Kidney (tissue), 14 donors: ENCODE measurements around the gene DLG2. TPM values are rescaled to one million over a fixed set of nuclear protein-coding genes. Genes with fewer than 3 reads are reported as not detected.

ENCODE experiments used
- DNase-seq, 5 donors: peaks; one replicate each; pipeline ENCODE4 v3.0.0-alpha.2; 2013 to 2020
- FAIRE-seq: peaks from 2 replicates; lab custom pipeline; 2012; peaks lifted over from hg19 to GRCh38; lab: Jason Lieb, UNC
- H3K27ac ChIP-seq, 2 donors: one replicate each; pipeline ENCODE4 v1.7.0; 2013; ENCODE audit warnings: low read depth in 2 of 2, low read length in 2 of 2, inconsistent platforms in 1 of 2
- H3K27me3 ChIP-seq: one replicate; pipeline ENCODE4 v1.7.1; 2013; ENCODE audit warnings: low read length, inconsistent platforms; ENCODE audit not compliant: control insufficient read depth, insufficient read depth
- H3K36me3 ChIP-seq, 3 donors: one replicate each; pipeline versions ENCODE4 v1.7.0 to v1.7.1; 2013; ENCODE audit warnings: low read length in 3 of 3, control low read depth in 1 of 3, inconsistent platforms in 1 of 3; ENCODE audit not compliant: insufficient read depth in 3 of 3, control insufficient read depth in 2 of 3
- H3K4me1 ChIP-seq, 3 donors: one replicate each; pipeline versions ENCODE4 v1.7.0 to v1.7.1; 2013; ENCODE audit warnings: low read length in 3 of 3, inconsistent platforms in 1 of 3, low read depth in 1 of 3; ENCODE audit not compliant: control insufficient read depth in 2 of 3, insufficient read depth in 2 of 3
- H3K4me3 ChIP-seq, 3 donors: one replicate each; pipeline versions ENCODE4 v1.7.0 to v1.8.1; 2013; ENCODE audit warnings: low read length in 3 of 3, control low read depth in 1 of 3, inconsistent platforms in 1 of 3
- H3K9ac ChIP-seq, 3 donors: one replicate each; pipeline versions ENCODE4 v1.7.0 to v1.7.1; 2013; ENCODE audit warnings: low read length in 3 of 3, control low read depth in 1 of 3, inconsistent platforms in 1 of 3
- H3K9me3 ChIP-seq, 3 donors: one replicate each; pipeline versions ENCODE4 v1.7.0 to v1.7.1; 2013; ENCODE audit warnings: low read length in 3 of 3, control low read depth in 1 of 3, inconsistent platforms in 1 of 3; ENCODE audit not compliant: control insufficient read depth in 2 of 3, insufficient read depth in 1 of 3
- CTCF ChIP-seq: IDR thresholded peaks from 3 replicates; pipeline ENCODE4 v1.5.1; 2012; ENCODE audit warnings: mild to moderate bottlenecking, moderate library complexity, borderline replicate concordance; ENCODE audit not compliant: insufficient read depth; ENCODE audit errors: extremely low read depth
- intact Hi-C: fragments of 100-400 bp; cut with DNase I; formaldehyde crosslinking; loops from one replicate; pipeline ENCODE4 v1.11.1; 2022
- polyA plus RNA-seq: library from polyadenylated mRNA; stranded (reverse); fragments of 350-450 nt; fragmentation: Illumina TruSeq; extraction: RNeasy Lipid Tissue Mini Kit (QIAGEN cat#74804); gene quantifications from one replicate; pipeline ENCODE4 v1.2.3, GENCODE V29; 2014; ENCODE audit warnings: low read depth, low replicate concordance; ENCODE audit not compliant: insufficient read depth
- total RNA-seq: library from RNA; stranded (reverse); fragmentation: NEBNext Ultra II Directional; extraction: Animal tissue kit (Norgen Biotek cat#: 25700); gene quantifications from one replicate; pipeline ENCODE4 v1.2.1, GENCODE V29; 2021
- donor health status: control.
- donor health status: control.
- donor health status: control.
- donor health status: control.
- donor health status: control.
- donor health status: DM: yes; HTN: yes; CAD: no.
- donor health status: Normal renal cell carcinoma (clear cell type).

Gene DLG2
- total and polyA plus RNA-seq, 2 donors from 2014 or later = 2.9 to 7.2 TPM

- intact Hi-C loops = no loop called here
- no peak for TF ChIP-seq CTCF
- H3K4me1 ChIP-seq = peaks cover 0 to 3% (median 2%) of the 10 kb centered on the region in 3 donors
- no peaks in the 10 kb centered on the region for H3K9me3 ChIP-seq
- H3K4me3 ChIP-seq = no peak overlapping the region
- H3K27me3 ChIP-seq = no peaks in the 10 kb centered on the region
- H3K27ac ChIP-seq = peak overlapping the region in 1 of 2 donors; percentile 33
- DNase-seq (no peak), FAIRE-seq (no peak)
- no peak overlapping the region for H3K9ac ChIP-seq
- no peaks in the 10 kb centered on the region for H3K36me3 ChIP-seq
Observed at GRCh38 chr11:84563356-84563755, 1063.8 kb downstream of the DLG2 start.

- Histone ChIP-seq H3K4me1 (peaks cover 0 to 2% (median 0%) of the 10 kb centered on the region in 3 donors), H3K9ac (no peak overlapping the region), H3K36me3 (no peaks in the 10 kb centered on the region), H3K27ac (no peak overlapping the region), H3K4me3 (no peak overlapping the region), H3K9me3 (no peaks in the 10 kb centered on the region), H3K27me3 (no peaks in the 10 kb centered on the region)
- DNase-seq (no peak), FAIRE-seq (no peak)
- TF ChIP-seq CTCF = no peak
- intact Hi-C loops = no loop called here
Observed at GRCh38 chr11:84560206-84560605, 1066.9 kb downstream of the DLG2 start.

GRCh38 chr11:84558085-84558905, 1068.8 kb downstream of the DLG2 start:
- Histone ChIP-seq H3K36me3 (no peaks in the 10 kb centered on the region), H3K27ac (no peak overlapping the region), H3K9ac (no peak overlapping the region), H3K27me3 (no peaks in the 10 kb centered on the region), H3K4me1 (no peaks in the 10 kb centered on the region), H3K4me3 (no peak overlapping the region), H3K9me3 (no peaks in the 10 kb centered on the region)
- FAIRE-seq (peak; percentile 96), DNase-seq (peak in 3 of 5 donors; percentile 45 to 80 (median 61))
- intact Hi-C loops = no loop called here
- TF ChIP-seq CTCF = peak; percentile 83
